ENCODE measurements around the gene PEA15.

PEA15 gene

GRCh38 chr1:160179336-160179735 is 25.8 kb upstream of the PEA15 start:
- DNase-seq (ENCODE audit: low spot score): no peak

DNA sequence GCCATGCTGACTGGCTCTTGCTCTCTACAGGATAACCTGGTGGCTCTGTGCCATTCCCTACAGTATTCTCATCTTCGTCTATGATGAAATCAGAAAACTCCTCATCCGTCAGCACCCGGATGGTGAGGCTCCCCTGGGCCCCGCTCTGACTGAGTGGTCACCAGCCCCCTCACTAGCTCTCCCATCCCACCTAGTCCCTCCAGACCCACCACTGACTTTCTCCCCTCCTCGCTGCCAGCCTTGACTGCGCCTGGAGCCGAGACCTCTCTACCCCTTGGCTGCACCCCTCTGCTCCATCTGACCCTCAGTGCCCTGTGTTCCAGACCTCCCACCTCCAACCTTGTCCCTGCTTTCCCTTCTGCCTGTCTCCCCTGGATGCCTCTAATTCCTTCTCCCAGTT is 18.9 kb upstream of the PEA15 start:
- no peak for DNase-seq (ENCODE audit: low spot score)

GRCh38 chr1:160186729-160187128 is 18.5 kb upstream of the PEA15 start:
- DNase-seq (ENCODE audit: low spot score): no peak

GRCh38 chr1:160187407-160187806 is 17.8 kb upstream of the PEA15 start:
- no peak for DNase-seq (ENCODE audit: low spot score)

- no peak for DNase-seq (ENCODE audit: low spot score)
These were observed 16.8 kb upstream of the PEA15 start for GRCh38 chr1:160188341-160188740.

- no peak for DNase-seq (ENCODE audit: low spot score)
These were observed 15.2 kb upstream of the PEA15 start, which contains the start of gene CASQ1 for GRCh38 chr1:160189649-160190625. Gene CASQ1, plus strand, starts transcription at chr1:160190575. Its CDS starts 177 bp downstream, at chr1:160190752.

DNA sequence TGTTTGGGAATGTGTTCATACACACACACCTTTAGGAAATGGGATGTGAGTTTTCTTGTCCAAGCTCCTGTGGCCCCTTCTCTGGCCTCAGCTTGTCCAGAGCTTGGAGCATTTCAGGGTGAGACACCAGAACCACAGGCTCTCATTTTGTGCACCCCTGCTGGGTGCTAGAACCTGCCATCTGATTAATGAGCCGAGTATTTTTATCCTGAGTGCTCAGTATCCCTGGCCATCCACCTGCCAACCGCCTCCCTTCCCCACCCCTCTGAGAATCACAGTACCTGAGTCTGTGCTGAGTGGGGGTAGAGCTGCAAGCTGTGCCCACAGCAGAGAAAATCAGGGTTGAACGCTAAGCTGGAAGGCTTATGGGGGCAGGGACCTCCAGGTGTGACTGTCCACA is 13.4 kb upstream of the PEA15 start:
- DNase-seq (ENCODE audit: low spot score): no peak

GRCh38 chr1:160192234-160192633 is 12.9 kb upstream of the PEA15 start:
- DNase-seq (ENCODE audit: low spot score): no peak

DNA sequence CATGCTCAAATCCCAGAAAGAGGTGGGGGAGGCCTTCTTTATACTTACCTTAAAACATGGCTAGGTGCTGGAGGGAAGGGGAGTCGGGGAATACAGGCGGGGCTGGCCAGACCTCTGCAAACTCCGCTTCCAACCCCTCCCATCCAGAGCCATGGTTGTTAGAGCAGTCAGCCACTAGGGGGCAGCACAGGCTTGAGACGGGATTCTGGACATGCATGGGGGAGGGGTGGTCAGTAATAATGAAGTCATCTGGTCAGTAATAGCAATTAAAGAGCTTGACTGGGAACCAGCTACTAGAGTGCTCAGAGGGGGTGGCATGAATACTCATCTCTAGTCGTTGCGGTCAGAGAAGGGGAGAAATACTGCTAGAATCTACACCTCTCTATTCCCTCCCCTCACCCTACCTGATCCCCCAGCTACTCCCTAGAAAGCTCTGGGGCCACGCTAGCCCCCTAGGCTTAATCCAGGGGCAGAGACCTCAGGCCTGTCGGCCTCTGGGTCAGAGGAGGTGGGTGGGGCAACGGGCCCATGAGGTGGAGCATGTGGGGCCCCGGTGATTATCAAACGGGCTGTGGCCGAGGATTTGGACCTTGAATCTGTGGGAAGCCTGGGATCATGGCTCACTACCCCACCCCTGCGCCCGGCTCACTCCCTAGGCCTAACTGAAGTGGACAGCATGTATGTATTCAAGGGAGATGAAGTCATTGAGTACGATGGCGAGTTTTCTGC is 11.9 kb upstream of the PEA15 start:
- DNase-seq (ENCODE audit: low spot score): peak; percentile 77

- DNase-seq (ENCODE audit: low spot score): no peak
These were observed 11.1 kb upstream of the PEA15 start for GRCh38 chr1:160193832-160194736.

- DNase-seq (ENCODE audit: low spot score): no peak
These were observed 10.5 kb upstream of the PEA15 start for GRCh38 chr1:160194737-160195059.

- no peak for DNase-seq (ENCODE audit: low spot score)
These were observed 9.0 kb upstream of the PEA15 start for GRCh38 chr1:160196143-160196542.

DNA sequence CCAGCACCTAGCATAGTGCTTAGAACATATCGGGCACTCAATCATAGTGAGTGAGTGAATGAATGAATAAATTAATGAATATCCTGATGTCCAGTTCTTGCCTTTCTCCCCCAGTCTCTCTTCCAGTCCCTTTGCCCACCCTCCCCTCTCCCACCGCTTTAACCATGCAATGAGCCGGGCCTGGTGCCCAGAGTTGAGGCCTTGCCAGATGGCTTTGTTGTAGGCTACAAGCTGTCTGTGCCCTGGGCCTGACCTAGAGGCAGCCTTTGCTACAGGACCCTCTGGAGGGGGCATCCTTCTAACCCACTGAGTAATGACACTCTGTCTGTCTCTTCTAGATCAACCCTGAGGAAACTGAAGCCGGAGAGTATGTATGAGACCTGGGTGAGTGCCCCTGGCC is 8.0 kb upstream of the PEA15 start:
- no peak for DNase-seq (ENCODE audit: low spot score)

GRCh38 chr1:160200786-160201185 is 4.4 kb upstream of the PEA15 start:
- DNase-seq (ENCODE audit: low spot score): no peak

DNA sequence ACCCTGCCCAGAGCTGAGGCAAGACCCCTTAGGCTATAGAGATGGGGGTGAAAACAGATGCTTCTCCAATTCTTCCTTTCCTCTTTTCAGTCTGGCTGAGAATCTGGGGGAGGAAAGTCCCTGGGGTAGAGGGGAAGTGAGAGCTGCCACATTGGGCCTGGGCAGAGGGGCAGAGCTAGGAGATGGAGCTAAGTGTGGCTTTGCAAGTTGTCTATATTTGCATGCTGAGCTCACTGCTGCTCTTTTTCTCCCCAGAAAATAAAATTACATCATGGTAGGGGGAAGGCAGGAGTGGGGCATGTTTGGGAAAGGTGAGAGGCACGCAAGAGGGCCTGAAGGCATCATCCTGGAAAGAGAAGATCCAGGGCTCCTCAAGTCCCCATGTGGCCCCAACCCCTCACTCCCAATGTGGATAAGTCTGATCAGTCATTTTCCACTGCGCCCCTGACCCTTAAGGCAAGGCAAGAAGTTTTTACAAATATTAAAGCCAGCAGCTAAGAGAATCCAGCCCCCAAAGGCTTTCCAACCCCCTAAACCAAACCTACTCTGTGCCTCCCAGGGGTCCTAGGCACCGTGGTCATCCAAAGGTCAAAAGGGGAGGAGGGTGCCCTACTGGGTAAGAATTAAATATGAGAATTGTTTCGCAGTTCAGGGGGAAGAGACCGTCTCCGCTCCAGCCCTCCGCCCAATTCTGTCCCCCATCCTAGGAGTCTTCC is 500 bp upstream of the PEA15 start:
- DNase-seq (ENCODE audit: low spot score): peak; percentile 90

- DNase-seq (ENCODE audit: low spot score): no peak
These were observed 829 bp downstream of the PEA15 start for GRCh38 chr1:160206036-160206389.

DNA sequence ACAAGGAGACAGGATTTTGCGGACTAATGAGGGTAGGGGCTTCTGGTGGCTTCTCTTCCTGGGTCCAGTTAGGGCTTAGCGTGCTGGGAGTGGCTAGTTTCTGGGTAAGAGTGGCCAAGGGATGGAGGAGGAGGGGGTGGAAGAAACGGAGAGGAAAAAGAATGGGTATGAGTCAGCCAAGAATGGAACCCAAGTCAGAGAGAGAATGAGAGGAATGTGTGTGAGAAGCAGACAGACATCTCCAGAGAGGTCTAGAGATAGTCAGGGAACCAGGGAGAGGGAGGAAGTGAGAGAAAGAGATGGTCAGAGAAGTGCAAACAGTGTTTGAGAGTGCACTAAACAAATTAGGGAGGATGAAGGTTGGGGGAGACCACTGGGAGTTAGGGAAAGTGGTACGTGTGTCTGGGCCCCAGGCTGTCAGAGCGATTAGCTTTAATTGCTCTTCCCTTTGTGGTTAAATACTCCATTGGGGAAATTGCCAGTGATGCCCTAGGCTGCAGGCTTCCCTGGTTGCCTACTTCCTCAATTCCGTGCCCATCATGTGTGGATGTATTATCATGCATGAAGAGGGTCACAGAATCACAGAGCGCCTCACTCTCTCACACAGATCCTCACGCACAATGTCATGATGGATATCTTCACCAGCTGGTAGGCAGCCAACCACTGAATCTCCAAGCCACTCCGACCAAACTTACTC is 1.4 kb downstream of the PEA15 start:
- peak; percentile 48 for DNase-seq (ENCODE audit: low spot score)

- no peak for DNase-seq (ENCODE audit: low spot score)
These were observed 2.0 kb downstream of the PEA15 start for GRCh38 chr1:160207118-160207650.

GRCh38 chr1:160207771-160208556 is 2.8 kb downstream of the PEA15 start:
- DNase-seq (ENCODE audit: low spot score): no peak

Data from germinal center (tissue), 1 donor.